NCI-H774 (cell line): ENCODE measurements around the gene BLVRA.
"Not testable (repeated sequence)": the region's sequence is repeated elsewhere in the genome, so short reads cannot be mapped to it uniquely, and the experiment has no call there.

Experiments used
- DNase-seq: peaks from one replicate; lab custom pipeline; 2025; lab: John Stamatoyannopoulos, UW

Gene BLVRA

DNA sequence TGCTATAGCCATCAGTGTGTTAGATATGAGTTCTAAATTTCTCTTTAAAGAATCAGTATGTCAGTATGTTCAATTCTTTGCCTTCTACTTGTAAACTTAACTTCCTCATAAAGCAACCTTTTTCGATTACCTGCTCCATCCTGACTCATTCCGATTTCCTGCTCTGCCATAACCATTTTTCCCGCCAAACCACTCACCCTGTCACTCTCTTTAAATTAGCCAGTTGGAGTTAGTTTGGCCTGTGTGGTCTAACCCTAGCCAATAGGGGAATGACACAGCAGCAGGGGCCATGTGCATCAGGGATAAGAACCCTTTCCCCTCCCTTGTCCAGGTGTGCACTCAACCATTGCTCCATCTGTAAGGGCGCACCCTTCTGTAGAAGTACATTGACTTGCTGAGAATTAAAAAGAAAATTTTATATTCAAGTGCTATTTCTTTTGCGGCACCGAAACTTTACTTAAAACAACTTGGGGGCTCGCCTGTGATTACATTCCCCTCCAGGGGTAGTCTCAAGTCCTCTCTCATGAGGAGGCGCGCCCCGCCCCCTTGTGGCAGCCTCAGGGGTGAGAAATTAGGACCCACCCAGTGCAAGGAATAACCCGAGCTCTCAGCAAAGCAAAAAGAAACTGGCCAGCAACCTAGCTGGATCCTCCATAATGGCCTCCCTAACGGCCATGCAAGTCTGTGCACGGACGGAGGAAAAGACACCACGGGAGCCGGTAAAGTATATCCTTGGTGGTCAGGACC lies 51.9 kb downstream of the BLVRA start:
- not testable (repeated sequence) for DNase-seq

DNA sequence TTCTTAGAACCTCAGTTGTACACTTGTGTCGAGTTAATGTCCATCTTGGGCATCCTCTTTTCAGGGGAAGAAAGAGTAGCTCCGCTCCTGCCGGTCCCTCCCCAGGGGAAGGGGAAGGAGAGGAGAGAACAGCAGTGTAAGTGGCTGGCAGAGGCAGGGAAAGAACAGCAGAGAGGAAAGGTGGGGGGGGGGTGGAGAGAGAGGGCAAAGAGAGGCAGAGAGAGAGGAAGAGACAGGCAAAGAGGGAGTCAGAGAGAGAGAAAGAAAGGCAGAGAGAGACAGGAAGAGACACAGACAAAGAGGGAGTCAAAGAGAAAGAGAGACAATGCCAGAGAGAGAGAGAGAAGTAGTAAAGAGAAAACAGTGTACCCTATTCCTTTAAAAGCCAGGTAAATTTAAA lies 56.9 kb downstream of the BLVRA start:
- DNase-seq: no peak

DNA sequence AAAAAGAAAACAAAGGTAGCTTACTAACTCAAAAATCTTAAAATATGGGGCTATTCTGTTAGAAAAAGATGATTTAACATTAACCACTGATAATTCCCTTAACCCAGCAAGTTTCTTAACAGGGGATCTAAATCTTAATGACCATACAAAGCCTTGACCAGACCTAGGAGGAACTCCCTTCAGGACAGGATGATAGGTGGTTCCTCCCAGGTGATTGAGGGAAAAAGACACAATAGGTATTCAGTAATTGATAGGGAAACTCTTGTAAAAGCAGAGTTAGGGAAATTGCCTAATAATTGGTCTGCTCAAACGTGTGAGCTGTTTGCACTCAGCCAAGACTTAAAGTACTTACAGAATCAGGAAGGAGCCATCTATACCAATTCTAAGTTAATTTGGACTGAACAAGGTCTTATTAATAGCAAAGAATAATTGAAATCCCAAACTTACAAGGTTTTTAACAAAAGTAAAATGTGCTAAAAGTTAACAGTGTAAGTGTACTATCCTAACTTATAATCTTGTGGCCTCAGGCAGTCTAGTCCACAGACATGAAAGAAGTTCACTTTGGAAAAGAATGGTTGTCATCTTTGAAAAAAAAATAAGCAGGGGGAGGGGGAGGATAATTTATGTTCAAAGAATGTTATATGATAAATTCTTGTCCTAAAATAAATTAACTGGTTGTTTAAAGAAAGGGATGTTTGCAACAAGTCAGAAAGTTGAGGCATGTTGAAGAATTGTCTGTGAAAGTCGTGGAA lies 57.7 kb downstream of the BLVRA start:
- not testable (repeated sequence) for DNase-seq

DNA sequence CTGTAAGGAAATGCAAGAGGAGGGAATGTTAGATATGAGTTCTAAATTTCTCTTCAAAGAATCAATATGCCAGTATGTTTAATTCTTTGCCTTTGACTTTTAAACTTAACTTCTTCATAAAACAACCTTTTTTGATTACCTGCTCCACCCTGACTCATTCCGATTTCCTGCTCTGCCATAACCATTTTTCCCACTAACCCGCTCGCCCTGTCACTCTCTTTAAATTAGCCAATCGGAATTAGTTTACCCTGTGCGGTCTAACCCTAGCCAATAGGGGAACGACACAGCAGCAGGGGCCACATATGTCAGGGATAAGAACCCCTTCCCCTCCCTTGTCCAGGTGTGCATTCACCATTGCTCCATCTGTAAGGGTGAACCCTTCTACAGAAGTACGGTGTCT lies 64.9 kb downstream of the BLVRA start:
- not testable (repeated sequence) for DNase-seq

DNA sequence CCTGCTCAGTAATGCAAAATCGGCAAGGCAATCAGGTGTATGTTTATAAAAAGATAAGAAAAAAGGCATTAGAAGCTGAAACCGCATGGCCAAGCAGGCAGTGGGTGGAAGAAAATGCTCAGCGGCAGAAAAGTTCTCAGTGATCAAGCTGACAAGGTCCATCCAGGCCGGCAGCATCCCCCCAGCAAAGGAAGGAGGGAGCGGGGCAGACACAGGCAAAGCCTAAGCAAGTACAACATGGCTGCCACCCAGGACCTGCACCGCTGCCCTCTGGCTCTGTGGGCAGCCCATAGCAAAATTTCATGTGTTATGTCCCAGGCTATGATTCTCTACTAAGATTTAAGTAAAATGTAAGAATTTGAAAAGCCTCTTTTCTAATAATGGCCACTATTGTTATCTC lies 65.5 kb downstream of the BLVRA start:
- no peak for DNase-seq

DNA sequence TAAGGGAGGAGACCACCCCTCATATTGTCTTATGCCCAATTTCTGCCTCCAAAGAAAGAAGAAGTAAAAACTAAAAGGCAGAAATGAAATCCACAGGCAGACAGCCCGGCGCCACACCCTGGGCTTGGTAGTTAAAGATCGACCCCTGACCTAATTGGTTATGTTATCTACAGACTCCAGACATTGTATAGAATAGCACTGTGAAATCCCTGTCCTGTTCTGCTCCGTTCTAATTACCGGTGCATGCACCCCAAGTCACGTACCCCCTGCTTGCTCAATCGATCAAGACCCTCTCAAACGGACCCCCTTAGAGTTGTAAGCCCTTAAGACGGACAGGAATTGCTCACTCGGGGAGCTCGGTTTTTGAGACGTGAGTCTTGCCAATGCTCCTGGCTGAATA lies 66.0 kb downstream of the BLVRA start:
- DNase-seq: not testable (repeated sequence)

DNA sequence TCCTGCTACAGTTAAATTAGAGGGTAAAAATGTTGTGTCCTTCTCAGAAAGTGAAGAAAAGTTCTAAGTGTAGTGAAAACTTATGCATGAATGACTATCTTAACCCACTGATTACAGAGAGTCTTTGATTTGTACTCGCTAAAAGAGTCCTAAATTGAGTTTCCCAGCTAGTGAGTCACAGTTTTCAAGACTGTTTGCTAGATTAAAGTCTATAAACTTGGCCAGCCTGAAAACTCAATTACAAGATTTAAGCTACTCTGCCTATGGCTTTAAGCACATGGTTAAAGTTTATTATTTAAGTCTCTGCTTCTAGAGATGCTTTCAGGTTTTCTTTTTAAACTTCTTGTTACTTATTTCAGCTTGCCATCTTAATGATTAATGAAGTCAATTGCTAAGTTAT lies 66.5 kb downstream of the BLVRA start:
- DNase-seq: no peak

DNA sequence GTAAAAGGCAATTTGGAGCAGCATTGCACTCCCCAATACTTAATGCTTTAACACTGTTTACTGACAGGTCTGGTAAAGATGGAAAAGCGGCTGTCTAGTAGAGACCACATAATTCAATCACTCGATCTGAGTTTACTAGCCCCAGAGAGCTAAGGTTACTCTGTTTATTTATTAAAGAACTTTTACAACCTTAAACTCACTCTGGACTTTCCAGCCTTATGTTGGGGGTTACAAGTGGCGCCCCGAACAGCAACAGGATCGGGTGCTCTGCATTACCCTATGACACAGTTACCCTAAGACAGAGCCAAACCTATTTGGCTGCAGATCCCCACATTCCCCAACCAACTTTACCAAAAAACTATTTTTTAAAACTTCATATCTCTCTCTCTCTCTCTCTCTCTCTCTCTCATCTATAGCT lies 66.9 kb downstream of the BLVRA start:
- DNase-seq: no peak

DNA sequence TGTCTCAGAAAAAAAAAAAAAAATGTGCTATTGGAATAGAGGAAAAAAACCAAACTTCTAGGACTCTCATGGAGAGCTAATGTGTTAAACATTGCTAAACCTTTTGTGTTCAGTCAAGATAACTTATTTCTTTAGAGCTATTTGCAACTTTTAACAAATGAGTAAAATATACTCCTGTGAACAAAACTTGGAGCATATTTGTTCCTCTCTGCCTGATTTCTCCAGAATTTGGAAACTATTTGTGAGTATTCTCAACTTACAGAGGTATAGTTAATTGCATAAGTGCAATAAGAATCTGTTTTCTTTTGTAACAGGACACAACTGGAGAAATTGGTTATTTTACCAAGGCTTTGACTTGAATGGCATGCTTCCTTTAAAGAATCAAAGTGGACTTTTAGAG lies 72.4 kb downstream of the BLVRA start:
- DNase-seq: not testable (repeated sequence)

DNA sequence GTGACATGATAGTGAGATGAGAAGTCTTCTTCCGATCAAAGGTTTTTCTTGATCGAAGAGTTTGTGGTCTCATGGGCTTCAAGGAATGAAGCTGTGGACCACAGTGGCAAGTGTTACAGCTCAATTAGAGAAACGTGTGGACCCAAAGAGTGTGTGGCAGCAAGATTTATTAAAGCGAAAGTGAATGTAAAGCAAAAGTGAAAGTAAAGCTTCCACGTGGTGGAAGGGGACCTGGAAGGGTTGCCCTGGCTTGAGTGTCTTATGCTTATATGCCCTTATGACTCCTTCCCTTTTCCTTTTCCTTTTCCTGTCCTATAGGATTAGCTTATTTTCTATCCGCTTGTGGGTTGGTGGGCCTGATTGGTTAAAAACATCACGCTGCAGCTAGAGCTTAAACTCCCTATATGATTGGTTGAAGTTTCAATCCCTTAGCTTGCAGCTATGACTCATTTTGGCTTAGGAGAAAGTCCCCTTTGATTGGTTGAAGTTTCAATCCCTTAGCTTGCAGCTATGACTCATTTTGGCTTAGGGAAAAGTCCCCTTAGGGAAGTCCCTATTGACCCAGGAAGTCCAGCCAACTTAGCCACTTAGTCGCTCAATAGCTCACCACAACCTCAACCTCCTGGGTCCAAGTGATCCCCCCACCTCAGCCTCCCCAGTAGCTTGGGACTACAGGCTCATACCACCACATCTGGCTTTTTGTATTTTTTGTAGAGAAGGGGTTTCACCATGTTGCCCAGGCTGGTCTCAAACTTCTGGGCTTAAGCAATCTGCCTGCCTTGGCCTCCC lies 76.2 kb downstream of the BLVRA start:
- no peak for DNase-seq

DNA sequence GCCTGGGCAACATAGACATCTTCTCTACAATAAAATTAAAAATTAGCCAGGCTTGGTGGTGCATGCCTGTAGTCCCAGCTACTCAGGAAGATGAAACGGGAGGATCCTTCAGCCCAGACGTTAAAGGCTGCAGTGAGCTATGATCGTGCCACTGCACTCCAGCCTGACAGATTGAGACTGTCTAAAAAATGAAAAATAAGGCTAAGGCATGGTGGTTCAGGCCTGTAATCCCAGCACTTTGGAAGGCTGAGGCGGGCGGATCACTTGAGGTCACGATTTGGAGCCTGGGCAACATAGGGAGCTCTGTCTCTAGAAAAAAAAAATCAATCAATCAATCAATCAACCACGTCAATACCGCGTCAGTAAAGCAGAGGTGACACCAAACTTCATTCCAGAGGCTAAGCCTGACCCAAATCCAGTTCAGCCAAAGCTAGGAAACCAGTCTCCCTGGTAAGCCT lies 79.8 kb downstream of the BLVRA start:
- no peak for DNase-seq

DNA sequence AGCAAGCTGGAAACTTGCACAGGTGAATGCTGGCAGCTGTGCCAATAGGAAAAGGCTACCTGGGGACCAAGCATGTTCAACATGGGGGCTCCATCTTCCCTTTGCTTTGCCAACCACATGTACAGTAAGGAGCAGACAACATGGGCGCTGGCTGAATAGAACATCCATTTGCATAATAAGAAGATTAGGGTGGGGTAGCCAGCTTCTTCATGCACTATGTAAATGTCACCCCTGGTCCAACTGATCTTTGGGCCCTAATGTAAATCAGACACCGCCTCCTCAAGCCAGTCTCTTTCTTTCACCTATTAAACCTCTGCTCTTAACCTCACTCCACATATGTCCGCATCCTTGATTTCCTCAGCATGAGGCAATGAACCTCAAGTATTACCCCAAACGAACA lies 84.8 kb downstream of the BLVRA start:
- DNase-seq: no peak

DNA sequence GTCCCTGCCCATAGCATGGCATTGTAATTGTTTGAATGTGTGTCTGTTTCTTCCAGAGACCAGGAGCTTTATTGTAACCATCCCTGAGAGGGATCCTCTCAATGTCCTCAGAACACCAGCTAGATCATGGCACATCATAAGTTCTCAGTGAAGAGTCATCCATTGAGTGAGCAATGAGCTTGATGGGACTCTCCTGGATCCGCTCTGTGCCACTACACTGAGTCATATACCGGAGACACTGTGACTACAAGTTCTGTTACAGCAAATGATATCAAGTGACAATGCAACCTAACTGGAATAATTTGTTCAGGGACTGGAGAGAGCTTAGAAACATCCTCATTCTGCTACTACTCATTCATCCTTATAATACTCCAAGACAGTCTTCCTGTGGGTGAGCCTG lies 85.8 kb downstream of the BLVRA start:
- DNase-seq: no peak

DNA sequence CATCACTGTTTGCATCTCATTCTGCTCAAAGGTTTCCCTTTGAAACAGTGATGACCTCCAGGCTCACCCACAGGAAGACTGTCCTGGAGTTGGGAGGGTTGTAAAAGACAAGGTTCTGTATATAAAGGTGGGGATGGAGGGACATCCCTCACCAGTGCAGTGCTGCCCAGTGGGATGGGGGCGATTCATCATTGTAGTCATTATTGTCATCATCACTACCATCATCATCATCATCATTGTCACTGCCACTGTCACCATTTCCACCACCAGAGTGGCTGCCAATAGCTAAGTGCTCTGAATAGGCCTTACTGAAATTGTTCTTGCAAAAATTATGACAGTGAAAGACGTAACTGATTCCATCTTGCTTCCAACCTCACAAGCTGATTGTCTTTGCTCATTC lies 86.2 kb downstream of the BLVRA start:
- DNase-seq: no peak

DNA sequence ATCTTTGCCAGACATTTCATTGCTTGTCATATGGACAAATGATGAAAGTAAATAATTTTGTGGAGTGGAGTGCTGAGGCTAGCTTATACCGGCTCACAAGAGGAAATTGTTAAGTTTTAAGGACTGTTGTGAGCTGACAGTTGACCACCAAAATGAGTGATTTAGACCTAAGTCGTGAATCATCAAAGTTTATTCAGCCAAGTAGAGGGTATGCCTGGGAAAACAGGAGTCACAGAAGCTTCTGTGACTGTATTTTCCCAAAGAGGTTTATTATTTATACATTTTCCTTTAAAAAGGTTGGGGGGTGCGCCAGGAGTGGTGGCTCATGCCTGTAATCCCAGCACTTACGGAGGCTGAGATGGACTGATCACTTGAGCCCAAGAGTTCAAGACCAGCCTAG lies 89.0 kb downstream of the BLVRA start:
- DNase-seq: no peak

DNA sequence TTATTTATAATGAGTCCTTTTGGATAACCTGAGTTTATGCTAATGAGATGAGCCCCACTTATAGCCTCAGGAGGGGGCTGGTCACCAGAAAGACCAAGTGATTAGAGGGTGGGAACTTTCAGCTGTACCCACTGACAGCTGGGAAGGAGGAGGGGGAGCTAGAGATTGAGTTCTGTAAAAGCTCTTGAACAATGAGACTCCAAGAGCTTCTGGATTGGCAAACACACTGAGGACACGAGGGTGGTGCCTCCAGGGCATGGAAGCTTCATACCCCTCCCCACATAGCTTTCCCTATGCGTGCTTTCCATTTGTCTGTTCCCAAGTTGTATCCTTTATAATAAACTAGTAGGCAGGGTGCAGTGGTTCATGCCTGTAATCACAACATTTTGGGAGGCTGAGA lies 90.6 kb downstream of the BLVRA start:
- DNase-seq: no peak

DNA sequence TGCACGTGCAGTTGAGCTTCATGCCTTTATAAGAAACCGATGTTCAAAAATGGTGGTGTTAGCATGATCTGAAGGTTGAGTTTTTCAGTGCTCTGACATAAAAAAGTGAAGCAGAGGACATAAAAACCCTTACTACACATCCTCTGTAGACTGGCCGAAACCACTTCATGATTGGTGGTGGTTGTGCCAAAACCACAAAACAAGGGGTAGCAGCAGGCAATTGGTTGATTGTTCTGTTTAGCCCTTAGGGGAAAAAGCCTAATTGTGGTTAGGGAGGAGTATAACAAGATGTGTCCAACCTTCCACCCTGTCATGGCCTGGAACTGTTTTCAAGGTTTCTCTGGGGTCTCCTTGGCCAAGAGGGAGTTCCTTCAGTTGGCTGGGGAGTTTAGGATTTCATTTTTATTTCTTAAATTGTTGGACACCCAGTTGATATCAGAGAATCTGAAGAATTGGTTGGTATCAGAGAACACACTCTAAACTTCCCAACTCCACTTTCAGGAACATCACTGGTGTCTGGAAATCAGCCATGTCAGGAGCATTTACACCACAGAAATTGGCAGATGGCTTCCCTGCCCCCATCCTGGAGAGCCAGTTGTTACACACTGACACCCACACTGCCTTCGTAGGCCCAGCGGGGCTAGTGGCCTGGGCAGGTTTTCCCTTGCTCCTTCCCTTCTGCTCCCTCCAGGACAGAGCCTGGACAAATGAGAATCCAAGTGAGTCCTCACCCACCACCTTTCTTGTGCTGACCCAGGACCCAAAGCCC lies 92.1 kb downstream of the BLVRA start:
- no peak for DNase-seq

DNA sequence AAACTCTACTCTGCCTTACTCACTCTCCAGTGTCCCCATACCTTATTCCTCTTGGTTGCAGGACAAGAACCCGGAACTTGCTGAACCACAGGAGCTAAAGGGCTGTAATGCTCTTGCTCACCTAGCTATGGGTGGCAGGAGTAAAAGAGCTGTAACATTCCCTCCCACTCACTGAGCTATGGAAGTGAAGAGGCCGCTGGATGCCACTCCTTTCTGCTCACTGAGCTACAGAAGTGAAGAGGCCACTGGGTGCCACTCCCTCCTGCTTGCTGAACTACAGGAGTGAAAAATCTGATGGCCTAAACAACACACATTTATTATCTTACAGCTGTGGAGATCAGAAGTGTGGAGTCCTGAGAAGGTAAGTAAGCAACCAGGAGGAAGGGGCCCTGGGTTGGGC lies 93.3 kb downstream of the BLVRA start:
- no peak for DNase-seq

DNA sequence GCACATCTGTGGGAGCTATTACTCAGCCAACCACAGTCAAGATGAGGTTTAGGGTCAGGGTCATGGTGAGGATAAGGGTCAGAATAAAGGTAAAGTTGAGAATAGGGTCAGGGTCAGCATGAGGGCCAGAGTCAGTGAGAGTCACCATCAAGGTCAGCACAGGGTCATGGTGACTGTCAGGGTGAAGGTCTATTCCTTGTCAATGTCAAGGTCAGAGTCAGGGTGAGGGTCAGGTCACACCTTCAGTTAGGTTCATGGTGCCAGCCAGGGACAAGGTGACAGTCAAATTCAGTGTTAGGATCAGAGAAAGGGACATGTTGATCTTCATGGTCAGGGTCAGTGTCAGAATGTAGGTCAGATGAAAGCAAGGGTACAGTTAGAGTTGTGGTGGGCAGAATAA lies 96.7 kb downstream of the BLVRA start:
- no peak for DNase-seq

DNA sequence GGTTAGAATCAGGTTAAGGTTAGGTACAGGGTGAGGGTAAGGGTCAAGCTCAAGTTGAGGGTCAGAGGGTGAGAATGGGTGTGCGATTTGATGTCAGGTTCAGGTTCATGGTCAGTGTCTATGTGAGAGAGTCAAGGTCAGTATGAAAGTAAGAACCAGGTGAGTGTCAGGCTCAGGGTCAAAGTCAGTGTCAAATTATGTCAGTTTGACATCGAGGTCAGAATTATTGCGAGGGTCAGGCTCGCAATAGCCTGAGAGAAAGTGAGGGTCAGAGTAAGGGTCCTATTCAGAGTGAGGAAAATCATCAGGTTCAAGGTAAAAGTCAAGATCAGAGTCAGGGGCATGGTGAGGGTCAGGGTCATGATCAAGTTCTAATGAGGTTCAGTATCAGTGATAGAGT lies 97.8 kb downstream of the BLVRA start:
- DNase-seq: no peak
